ENCODE results near the gene TEX52. TPM values are rescaled to one million over a fixed set of nuclear protein-coding genes. Genes with fewer than 3 reads are reported as not detected.
A peak's percentile ranks its signal among the peaks of the same experiment; 100 is the strongest.

The TEX52 gene
- total and polyA plus RNA-seq, 11 donors = not detected

DNA sequence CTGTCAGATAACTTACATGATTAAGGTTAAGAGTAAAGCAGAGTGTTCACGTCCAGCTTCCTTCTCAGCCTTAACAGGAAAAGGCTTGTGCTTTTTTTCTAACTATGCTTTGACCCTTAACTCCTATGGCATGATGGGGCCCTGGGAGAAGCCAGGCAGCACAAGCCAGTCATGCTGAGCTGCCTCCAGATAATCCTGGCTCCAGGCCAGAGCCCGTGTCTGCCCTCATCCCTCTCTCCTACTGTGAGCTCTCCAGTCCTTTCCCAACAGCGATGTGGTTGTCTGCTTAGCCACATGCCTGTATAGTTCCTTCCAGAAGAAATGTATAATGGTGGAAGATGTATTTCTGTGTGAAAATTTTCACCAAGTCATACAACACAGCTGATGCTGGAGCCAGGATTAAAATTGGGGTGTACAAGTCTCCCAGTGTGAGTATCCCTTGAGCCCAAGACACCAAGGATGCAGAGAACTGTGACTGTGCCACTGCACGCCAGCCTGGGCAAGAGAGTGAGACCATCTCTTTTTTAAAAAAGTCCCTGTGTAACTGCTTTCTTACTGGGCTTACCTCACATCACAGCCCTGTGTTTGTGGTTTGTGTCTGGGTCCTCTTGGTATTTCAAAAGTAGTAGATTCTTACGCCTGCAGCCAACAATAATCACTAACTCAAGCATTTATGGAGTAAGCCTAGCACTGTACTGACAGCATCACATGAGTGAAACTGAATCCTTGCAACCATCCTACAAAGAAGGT, 52.3 kb downstream of the TEX52 start:
- DNase-seq (peak; percentile 73 to 86 (median 78)), ATAC-seq (peak; percentile 83 to 95 (median 87))
- TF ChIP-seq POLR2A (IDR thresholded peaks at IDR 0.05) (no peak), CTCF (IDR thresholded peaks at IDR 0.05) (no peak)
- Histone ChIP-seq H3K27me3 (no peaks in the 10 kb centered on the region), H3K9me3 (no peaks in the 10 kb centered on the region), H3K36me3 (peaks cover 0 to 68% (median 53%) of the 10 kb centered on the region in 9 donors), H3K4me3 (no peak overlapping the region), H3K27ac (peak overlapping the region in 8 of 12 donors; percentile 14 to 58 (median 40)), H3K4me1 (peaks cover 0 to 44% (median 23%) of the 10 kb centered on the region in 12 donors)
- 50 to 60% (median 51%) methylated on average over 5 of the region's 5 CpGs for WGBS, 4 donors
- intact Hi-C loops (cut with DNase I) = no loop called here

- Histone ChIP-seq H3K27ac (peak overlapping the region in 8 of 12 donors; percentile 14 to 58 (median 40)), H3K36me3 (peaks cover 0 to 75% (median 60%) of the 10 kb centered on the region in 9 donors), H3K27me3 (no peaks in the 10 kb centered on the region), H3K9me3 (no peaks in the 10 kb centered on the region), H3K4me3 (no peak overlapping the region), H3K4me1 (peaks cover 0 to 49% (median 23%) of the 10 kb centered on the region in 12 donors)
- 69 to 81% (median 74%) methylated on average over 7 of the region's 7 CpGs for WGBS, 4 donors
- DNase-seq (no peak), ATAC-seq (no peak)
- no peak for TF ChIP-seq CTCF (IDR thresholded peaks at IDR 0.05)
- no peak for TF ChIP-seq POLR2A (IDR thresholded peaks at IDR 0.05)
- intact Hi-C loops (cut with DNase I) = no loop called here
Measured at GRCh38 chr12:2803635-2804392, 53.0 kb downstream of the TEX52 start.

DNA sequence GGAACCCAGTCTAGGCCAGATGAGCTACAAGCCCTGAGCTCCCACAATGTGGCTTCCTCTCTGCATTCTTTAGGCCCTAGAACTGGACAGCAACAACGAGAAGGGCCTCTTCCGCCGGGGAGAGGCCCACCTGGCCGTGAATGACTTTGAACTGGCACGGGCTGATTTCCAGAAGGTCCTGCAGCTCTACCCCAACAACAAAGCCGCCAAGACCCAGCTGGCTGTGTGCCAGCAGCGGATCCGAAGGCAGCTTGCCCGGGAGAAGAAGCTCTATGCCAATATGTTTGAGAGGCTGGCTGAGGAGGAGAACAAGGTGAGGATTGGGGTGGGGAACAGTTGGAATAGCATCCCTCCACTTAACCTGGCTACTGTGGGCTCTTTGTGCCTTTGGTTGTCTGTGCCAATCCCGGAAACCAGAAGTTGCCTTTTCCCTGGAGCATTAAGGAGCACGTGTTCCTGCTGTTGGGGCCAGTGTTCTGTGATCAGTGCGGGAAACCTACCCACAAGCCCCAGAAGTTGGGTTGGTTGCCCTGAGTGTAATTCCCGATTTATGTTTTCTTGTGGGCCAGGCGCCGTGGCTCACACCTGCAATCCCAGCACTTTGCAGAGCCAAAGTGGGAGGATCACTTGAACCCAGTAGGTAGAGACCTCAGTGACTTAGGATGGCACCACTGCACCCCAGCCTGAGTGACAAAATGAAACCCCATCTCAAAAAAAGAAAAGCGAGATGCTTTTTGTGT, 55.6 kb downstream of the TEX52 start:
- WGBS, 4 donors = 57 to 79% (median 67%) methylated on average over 10 to 16 of the region's 16 CpGs
- intact Hi-C loops (cut with DNase I) = no loop called here
- H3K4me1 ChIP-seq = peaks cover 0 to 75% (median 44%) of the 10 kb centered on the region in 12 donors
- H3K4me3 ChIP-seq = no peak overlapping the region
- H3K27ac ChIP-seq = peak overlapping the region in 2 of 12 donors; percentile 25 to 41
- TF ChIP-seq CTCF (IDR thresholded peaks at IDR 0.05) (no peak), POLR2A (IDR thresholded peaks at IDR 0.05) (no peak)
- no peaks in the 10 kb centered on the region for H3K27me3 ChIP-seq
- H3K9me3 ChIP-seq = no peaks in the 10 kb centered on the region
- H3K36me3 ChIP-seq = peaks cover 0 to 91% (median 69%) of the 10 kb centered on the region in 9 donors
- DNase-seq (peak in 1 of 5 donors; percentile 29), ATAC-seq (no peak)
